ENCODE results near the gene KIF21B. TPM values are rescaled to one million over a fixed set of nuclear protein-coding genes. Genes with fewer than 3 reads are reported as not detected.

Gene KIF21B
- total RNA-seq, 6 experiments from 2014 or later, result 0.75 to 4.4 (median 1.4) TPM

DNA sequence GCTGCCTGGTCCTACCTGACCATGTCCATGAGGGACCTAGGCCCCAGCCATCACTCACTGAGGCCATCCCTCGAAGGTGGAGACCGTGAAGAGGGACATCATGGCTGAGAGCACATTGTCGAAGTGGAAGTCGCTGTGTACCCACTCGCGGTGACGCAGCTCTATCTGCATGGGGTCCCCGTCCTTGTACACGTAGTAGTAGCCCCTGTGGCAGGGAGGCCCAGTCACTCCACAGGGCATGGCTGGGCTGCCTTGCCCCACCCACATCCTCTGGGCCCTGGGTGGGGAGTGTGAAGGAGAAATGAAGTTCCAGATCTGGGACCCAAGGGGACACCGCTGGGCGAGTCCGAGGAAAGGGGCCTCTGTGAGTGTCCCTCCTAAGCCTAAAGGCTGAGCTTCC is 38.4 kb upstream of the KIF21B start:
- no peak for ATAC-seq
- DNase-seq, result no peak
- no peaks in the 10 kb centered on the region for H3K9me3 ChIP-seq
- WGBS (ENCODE audit: insufficient coverage, low coverage, low lambda C conversion rate, missing lambda C conversion rate), result 90% methylated on average over 4 of the region's 12 CpGs
- no peak overlapping the region for H3K27ac ChIP-seq
- no peak overlapping the region for H3K4me3 ChIP-seq
- TF ChIP-seq, protein P1, sequence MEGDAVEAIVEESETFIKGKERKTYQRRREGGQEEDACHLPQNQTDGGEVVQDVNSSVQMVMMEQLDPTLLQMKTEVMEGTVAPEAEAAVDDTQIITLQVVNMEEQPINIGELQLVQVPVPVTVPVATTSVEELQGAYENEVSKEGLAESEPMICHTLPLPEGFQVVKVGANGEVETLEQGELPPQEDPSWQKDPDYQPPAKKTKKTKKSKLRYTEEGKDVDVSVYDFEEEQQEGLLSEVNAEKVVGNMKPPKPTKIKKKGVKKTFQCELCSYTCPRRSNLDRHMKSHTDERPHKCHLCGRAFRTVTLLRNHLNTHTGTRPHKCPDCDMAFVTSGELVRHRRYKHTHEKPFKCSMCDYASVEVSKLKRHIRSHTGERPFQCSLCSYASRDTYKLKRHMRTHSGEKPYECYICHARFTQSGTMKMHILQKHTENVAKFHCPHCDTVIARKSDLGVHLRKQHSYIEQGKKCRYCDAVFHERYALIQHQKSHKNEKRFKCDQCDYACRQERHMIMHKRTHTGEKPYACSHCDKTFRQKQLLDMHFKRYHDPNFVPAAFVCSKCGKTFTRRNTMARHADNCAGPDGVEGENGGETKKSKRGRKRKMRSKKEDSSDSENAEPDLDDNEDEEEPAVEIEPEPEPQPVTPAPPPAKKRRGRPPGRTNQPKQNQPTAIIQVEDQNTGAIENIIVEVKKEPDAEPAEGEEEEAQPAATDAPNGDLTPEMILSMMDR (IDR thresholded peaks at IDR 0.05), result no peak
- TF ChIP-seq POLR2A (IDR thresholded peaks at IDR 0.05), result no peak
- no peaks in the 10 kb centered on the region for H3K36me3 ChIP-seq
- no peaks in the 10 kb centered on the region for H3K27me3 ChIP-seq
- intact Hi-C loops (cut with DNase I), result no loop called here
- H3K4me1 ChIP-seq, result peaks cover 0 to 9% (median 0%) of the 10 kb centered on the region in 4 donors

- H3K36me3 ChIP-seq, result no peaks in the 10 kb centered on the region
- no peak overlapping the region for H3K27ac ChIP-seq
- TF ChIP-seq POLR2A (IDR thresholded peaks at IDR 0.05), result no peak
- TF ChIP-seq, protein P1 (IDR thresholded peaks at IDR 0.05), result peak in 1 of 4 donors; percentile 13
- H3K4me3 ChIP-seq, result no peak overlapping the region
- no peaks in the 10 kb centered on the region for H3K27me3 ChIP-seq
- WGBS (ENCODE audit: insufficient coverage, low coverage, low lambda C conversion rate, missing lambda C conversion rate), result 59% methylated on average over 4 of the region's 4 CpGs
- no peaks in the 10 kb centered on the region for H3K9me3 ChIP-seq
- ATAC-seq, result peak; percentile 47 to 81 (median 68)
- peak; percentile 64 to 75 (median 70) for DNase-seq
- peaks cover 0 to 9% (median 0%) of the 10 kb centered on the region in 4 donors for H3K4me1 ChIP-seq
- intact Hi-C loops (cut with DNase I), result no loop called here
Observed at GRCh38 chr1:201061049-201061448, 37.5 kb upstream of the KIF21B start.

- intact Hi-C loops (cut with DNase I), result no loop called here
- TF ChIP-seq POLR2A (IDR thresholded peaks at IDR 0.05), result no peak
- TF ChIP-seq, protein P1 (IDR thresholded peaks at IDR 0.05), result no peak
- Histone ChIP-seq H3K27me3 (no peaks in the 10 kb centered on the region), H3K4me3 (no peak overlapping the region), H3K27ac (no peak overlapping the region), H3K9me3 (no peaks in the 10 kb centered on the region), H3K36me3 (no peaks in the 10 kb centered on the region), H3K4me1 (peaks cover 0 to 11% (median 0%) of the 10 kb centered on the region in 4 donors)
- no peak for DNase-seq
- ATAC-seq, result no peak
- 82% methylated on average over 2 of the region's 4 CpGs for whole genome bisulfite sequencing (ENCODE audit: insufficient coverage, low coverage, low lambda C conversion rate, missing lambda C conversion rate)
Observed at GRCh38 chr1:201060586-201060985, 37.1 kb upstream of the KIF21B start.

GRCh38 chr1:201059871-201060555 is 36.5 kb upstream of the KIF21B start:
- intact Hi-C loops (cut with DNase I), result no loop called here
- Histone ChIP-seq H3K27ac (no peak overlapping the region), H3K4me3 (no peak overlapping the region), H3K9me3 (no peaks in the 10 kb centered on the region), H3K4me1 (peaks cover 0 to 15% (median 0%) of the 10 kb centered on the region in 4 donors), H3K36me3 (no peaks in the 10 kb centered on the region), H3K27me3 (no peaks in the 10 kb centered on the region)
- ATAC-seq (no peak), DNase-seq (no peak)
- no peak for TF ChIP-seq POLR2A (IDR thresholded peaks at IDR 0.05)
- WGBS (ENCODE audit: insufficient coverage, low coverage, low lambda C conversion rate, missing lambda C conversion rate), result 94% methylated on average over 4 of the region's 5 CpGs

- Histone ChIP-seq H3K4me3 (no peak overlapping the region), H3K27me3 (no peaks in the 10 kb centered on the region), H3K27ac (no peak overlapping the region), H3K4me1 (peaks cover 0 to 15% (median 0%) of the 10 kb centered on the region in 4 donors), H3K9me3 (no peaks in the 10 kb centered on the region), H3K36me3 (no peaks in the 10 kb centered on the region)
- no peak for ATAC-seq
- 83% methylated on average over 3 of the region's 3 CpGs for WGBS (ENCODE audit: insufficient coverage, low coverage, low lambda C conversion rate, missing lambda C conversion rate)
- DNase-seq, result no peak
- TF ChIP-seq, protein P1 (IDR thresholded peaks at IDR 0.05), result no peak
- no peak for TF ChIP-seq POLR2A (IDR thresholded peaks at IDR 0.05)
- intact Hi-C loops (cut with DNase I), result no loop called here
Observed at GRCh38 chr1:201059401-201059800, 35.9 kb upstream of the KIF21B start.

Measured in right lobe of liver (tissue), 6 donors.